GM12864 (cell line): ENCODE data around the gene RPAP3.

Source experiments
- DNase-seq: peaks from one replicate; pipeline ENCODE4 v3.0.0-alpha.2; 2011; ENCODE audit warnings: low read depth
- H3K4me3 ChIP-seq: 2 replicates; pipeline ENCODE4 v1.5.1; 2011; ENCODE audit warnings: mild to moderate bottlenecking, low read depth, low read length, control low read depth
- TF ChIP-seq, protein P1 (sequence below): IDR thresholded peaks from 2 replicates; pipeline ENCODE4 v1.5.1; 2011; ENCODE audit warnings: low read depth, mild to moderate bottlenecking, moderate library complexity, low read length, control low read depth, inconsistent platforms; ENCODE audit errors: missing control alignments

Gene RPAP3

DNA sequence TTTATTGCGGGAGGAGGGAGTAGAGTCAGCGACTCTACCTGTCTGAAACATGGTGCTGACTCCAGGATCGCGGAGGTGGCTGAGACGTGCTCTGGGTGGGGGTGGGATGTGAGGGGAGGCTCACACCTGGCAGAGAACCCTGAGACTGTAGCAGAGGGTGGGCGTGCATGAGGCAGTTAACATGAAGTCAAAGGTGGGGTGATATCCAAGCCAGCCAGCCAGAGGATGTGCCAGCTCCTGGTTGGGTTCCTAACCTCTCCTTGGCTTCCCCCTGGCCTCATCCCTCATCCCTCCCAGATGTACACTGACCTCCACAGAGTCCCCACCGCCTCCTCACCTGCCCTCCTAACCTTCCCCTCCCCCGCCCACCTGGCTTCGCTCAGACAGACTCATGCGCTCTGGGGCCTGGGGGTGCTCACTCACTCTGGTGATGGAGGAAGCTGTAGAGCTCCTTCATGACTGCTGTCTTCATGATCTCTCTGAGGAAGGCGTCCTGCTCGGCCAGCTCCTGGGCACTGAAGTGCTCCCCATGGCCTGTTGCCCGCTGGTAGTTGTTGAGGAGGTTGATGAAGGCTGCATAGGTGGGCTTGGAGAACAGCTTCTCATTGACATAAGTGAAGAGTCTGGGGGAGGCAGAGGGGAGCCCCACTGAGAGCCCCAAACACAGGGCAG lies 10.2 kb upstream of the RPAP3 start:
- DNase-seq = no peak
- TF ChIP-seq, protein P1, sequence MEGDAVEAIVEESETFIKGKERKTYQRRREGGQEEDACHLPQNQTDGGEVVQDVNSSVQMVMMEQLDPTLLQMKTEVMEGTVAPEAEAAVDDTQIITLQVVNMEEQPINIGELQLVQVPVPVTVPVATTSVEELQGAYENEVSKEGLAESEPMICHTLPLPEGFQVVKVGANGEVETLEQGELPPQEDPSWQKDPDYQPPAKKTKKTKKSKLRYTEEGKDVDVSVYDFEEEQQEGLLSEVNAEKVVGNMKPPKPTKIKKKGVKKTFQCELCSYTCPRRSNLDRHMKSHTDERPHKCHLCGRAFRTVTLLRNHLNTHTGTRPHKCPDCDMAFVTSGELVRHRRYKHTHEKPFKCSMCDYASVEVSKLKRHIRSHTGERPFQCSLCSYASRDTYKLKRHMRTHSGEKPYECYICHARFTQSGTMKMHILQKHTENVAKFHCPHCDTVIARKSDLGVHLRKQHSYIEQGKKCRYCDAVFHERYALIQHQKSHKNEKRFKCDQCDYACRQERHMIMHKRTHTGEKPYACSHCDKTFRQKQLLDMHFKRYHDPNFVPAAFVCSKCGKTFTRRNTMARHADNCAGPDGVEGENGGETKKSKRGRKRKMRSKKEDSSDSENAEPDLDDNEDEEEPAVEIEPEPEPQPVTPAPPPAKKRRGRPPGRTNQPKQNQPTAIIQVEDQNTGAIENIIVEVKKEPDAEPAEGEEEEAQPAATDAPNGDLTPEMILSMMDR = no peak

DNA sequence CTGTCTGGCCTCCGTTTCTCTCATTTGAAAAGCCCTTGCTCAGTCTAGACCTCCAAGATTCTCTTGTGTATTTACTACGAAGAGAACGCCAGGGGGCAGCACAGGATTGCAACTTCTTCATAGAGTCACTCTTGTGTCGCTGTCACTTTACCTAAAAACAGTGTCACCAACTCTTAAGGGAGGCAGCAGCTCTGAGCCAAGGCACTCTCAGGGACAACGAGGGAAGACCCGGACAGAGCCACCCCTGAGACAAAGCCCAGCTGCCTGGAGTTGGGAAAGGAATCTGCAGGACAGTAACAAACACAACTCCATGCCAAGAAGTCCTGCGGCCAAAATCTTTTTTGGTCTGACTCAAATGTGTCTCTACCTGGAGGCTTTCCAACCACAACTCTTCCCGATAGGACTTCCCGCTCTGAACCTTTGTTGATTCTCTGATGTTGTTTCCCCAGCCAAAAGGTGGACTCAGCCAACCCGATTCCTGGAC lies 9.6 kb upstream of the RPAP3 start:
- H3K4me3 ChIP-seq = no peak overlapping the region
- TF ChIP-seq, protein P1 = peak; percentile 76
- peak; percentile 68 for DNase-seq

More for the DNA sequence above, 10.2 kb upstream of the RPAP3 start:
- H3K4me3 ChIP-seq = no peak overlapping the region

DNA sequence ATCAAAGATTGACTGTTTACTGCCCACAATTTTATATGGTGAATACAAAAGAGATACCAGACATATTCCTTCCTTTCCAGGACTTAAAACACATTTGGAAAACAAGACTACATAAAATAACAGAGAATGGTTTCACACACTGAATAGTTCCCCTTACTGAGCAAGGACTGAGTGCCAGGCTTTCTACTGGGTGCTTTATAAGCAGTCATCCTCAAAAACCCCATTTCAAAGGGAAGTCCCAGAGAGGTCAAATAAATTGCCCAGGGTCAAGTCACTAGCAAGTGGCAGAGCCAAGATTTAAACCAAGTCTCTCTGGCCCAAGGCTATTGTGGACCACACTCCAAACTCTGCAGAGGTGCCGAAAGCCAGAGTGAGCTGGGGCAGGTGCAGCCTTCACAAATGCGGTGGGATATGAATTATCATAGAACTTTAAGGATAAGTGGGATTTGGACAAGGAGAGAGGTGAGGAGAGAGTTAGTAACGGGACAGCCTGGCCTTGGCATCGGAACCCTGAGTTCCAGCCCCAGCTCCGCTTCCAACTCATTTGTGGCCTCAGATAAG lies 9.1 kb upstream of the RPAP3 start:
- no peak overlapping the region for H3K4me3 ChIP-seq
- TF ChIP-seq, protein P1 = no peak
- DNase-seq = no peak

DNA sequence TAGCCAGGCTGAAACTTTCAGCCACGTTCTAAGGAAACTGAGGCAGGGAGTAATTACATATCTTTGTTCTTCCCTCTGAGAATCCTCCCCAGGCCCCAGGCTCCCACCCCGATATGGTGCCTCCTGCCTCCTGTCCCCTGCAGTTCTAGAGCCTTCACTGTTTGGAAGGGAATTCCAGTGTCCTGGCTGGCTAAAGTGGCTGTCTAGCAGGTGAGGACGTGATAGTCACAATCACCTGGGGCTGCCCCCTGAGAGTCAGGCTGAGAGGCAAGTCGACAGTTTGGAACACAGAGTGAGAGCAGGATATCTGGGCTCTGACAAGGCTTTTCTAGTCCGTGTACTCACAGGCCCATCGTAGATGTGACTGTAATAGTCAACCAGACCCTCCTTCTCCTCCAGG lies 6.3 kb upstream of the RPAP3 start:
- no peak overlapping the region for H3K4me3 ChIP-seq
- TF ChIP-seq, protein P1 = no peak
- no peak for DNase-seq

DNA sequence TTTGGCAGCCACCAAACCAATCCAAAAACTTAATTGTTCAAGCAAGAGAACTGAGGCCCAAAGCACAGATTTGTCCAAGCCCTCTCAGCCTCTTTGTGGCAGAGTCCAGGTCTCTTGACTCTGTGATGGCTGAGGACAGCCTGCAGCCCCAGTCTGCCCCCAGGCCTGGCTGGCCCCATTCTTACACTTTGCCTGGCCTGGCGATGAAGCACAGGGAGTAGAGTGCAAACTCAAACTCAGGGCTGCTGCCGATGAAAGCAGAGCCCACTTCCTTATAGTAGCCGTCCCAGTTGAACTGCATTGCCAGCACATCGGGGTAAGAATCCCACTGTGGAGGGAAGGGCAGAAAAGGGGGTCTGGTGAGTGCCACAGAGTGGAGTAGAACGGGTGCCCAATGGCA lies 5.6 kb upstream of the RPAP3 start:
- H3K4me3 ChIP-seq = no peak overlapping the region
- TF ChIP-seq, protein P1 = no peak

DNA sequence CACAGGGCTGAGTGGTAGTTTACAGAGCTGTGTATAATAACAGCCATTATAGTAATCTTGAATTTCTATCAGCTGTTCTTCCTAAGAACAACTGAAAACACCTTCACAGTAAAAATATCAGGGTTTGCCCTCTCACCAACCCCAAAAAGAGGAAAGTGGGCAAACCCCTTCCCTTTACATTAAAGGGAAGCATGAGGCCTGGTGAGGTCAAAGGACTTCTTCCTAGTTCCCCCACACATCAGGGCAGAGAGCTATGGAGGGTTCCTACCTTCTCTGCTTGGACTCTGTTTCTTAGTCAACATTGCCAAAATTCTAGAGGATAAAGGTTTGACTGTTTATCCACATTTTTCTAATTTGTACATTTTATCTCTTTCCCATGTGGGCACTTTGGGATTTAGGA lies 4.4 kb upstream of the RPAP3 start:
- TF ChIP-seq, protein P1 = no peak
- H3K4me3 ChIP-seq = no peak overlapping the region
- DNase-seq = no peak

More for the DNA sequence above, 5.6 kb upstream of the RPAP3 start:
- DNase-seq = no peak

DNA sequence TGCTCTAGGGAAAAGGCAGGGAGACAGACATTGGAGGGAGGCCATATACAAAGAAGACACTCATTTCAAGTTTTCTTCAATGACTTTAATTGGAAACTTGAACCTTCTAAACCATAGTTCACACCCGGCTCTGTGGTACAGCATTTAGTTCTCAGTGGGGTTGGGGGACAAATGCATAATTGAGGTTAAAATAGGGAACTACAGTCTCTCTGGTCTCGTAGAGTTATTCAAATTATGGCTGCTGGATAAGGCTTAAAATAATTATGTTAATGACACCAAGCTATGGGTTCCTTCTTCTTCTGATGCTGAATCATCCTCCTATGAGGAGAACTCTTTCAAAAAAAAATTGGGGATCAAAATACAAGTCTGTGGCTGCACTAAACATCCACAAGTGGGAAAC lies 3.8 kb upstream of the RPAP3 start:
- no peak for DNase-seq
- TF ChIP-seq, protein P1 = no peak
- no peak overlapping the region for H3K4me3 ChIP-seq
